Jurkat, Clone E6-1 (cell line): ENCODE data around the gene PRDM16.

ENCODE experiments used
- DNase-seq: peaks from one replicate; pipeline ENCODE4 v3.0.0-alpha.2; 2011; ENCODE audit warnings: low read depth, low spot score
- H3K4me3 ChIP-seq: 2 replicates; pipeline ENCODE4 v1.5.1; 2011; ENCODE audit warnings: mild to moderate bottlenecking, low read length, control low read depth, moderate library complexity

The PRDM16 gene

DNA sequence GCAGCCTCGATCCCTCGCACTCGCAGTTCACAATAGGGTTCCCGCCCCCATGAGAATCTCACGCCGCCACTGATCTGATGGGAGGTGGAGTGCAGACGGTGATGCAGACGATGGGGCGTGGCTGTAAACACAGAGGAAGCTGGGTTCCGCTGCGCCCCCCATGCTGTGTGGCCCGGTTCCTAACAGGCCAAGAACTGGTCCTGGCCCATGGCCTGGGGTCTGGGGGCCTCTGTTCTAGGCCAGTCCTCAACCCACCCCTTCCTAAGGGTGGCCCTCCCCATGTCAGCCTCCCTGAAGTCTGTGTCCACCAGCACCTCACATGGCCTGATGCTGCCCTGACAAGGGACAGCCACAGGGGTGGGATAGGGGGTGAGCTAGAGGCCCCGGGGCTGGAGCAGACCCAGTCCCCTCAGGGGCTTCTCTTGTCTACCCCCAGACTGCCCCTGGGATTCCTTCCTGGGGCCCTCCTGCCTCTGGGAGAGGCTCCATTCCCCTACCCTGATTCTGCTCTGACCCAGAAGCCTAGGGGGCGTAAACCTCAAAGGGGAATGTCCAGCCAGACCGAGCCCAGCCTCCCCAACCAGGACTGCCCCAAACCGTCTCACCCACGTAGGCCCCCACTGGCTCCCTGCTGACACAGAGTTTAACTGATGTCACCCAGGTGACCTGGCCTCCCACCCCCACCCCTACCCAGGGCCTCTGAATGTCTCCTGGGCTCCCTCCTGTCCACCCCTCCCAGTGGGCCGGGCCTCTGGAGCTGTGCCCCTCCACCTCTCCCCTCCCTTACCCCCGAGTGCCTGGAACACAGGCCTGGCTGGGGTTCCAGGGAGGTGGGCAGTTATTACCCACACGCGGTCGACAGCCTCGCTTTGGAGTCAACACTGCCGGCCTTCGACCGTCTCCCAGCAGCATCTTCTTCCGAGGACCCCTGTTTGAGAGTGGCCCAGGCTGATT lies 370.6 kb downstream of the PRDM16 start:
- no peak overlapping the region for H3K4me3 ChIP-seq
- no peak for DNase-seq

DNA sequence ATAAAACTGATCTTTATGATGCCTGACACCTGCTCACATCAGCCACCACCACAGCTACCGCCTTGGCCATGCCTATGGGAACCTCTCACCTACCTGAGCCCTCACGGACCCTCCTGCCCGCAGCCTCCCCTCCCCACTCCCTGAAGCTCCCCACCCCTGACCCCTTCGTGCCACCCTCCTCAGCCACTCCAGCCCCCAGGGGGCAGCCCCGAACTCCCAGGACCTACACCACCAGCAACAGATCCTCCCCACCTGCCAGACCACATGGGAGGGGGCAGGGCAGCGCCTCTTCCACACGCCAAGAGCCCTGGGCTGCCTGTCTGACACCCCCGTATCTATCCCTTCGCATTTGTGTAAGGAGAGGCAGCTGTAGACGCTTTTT lies 371.3 kb downstream of the PRDM16 start:
- no peak overlapping the region for H3K4me3 ChIP-seq
- no peak for DNase-seq

DNA sequence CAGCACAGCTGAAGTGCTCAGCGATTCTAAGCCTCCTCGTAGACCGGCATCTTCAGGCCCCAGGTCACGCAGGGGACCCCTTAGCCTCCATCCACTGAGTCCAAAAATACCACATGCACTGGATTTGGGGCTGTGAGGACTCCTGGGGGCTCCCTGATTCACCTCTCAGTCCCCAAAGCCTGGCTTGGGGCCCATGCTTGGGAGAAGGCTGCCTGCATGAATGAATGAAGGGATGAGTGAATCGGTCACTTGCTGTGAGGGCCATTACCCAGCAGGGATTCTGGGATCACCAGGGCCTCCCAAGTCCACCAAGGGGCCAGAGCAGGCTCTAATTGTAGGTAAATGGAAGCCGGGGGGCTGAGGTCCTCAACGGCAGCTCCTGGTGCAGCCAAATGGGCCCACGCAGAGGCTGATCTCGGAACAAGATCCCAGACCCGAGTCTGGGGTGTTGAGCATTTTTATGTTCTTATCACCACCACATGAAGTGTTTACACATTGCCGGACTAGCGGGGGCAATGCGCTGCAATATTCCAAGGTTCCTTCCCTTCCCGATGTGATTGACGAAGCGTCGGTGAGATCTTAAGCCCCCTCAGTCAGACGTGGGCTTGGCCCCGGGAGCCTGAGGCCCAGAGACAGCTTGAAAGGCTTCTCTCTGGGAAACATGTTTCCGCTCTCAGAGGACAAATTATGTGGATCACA lies 371.9 kb downstream of the PRDM16 start:
- H3K4me3 ChIP-seq = no peak overlapping the region

DNA sequence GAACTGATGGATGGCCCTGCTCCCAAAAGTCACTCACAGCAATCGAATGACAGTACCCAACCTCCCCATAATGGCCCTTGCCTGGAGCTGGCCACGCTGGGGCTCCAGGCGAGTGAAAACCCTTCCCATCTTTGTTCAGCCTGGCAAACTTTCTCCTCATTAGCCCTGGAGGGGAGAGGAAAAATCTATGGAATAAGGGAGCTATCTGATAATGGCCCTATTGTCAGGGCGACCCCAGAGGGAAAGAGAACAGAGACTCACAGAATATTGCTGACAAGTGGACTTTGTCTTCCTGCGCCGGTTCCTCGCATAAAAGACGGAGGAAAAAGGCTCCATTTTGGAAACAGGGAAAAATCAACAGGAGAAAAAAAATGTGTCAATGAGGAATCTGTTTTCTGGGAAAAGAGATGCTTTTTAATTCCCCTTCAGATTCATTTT lies 372.4 kb downstream of the PRDM16 start:
- no peak overlapping the region for H3K4me3 ChIP-seq
- no peak for DNase-seq

More for the DNA sequence above, 371.9 kb downstream of the PRDM16 start:
- no peak for DNase-seq

DNA sequence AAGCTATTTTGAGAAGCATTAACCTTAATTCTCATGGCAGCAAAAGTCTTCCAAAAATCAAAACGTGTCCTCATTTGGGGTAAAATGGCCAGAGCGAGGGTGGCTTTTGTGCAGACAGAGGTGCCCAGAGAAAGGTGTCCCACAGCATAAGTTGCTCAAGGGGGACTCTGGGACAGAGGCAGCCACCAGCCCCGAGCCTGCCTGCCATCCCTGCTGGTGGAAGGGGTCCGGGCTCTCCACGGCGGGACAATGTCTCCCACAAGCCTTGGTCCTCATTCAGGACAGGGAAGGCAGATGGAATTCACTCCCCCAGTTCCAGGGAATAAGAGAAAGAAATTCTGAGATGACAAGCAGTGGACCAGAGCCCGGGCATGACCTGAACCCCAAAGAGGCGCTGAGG lies 372.9 kb downstream of the PRDM16 start:
- no peak for DNase-seq
- no peak overlapping the region for H3K4me3 ChIP-seq

DNA sequence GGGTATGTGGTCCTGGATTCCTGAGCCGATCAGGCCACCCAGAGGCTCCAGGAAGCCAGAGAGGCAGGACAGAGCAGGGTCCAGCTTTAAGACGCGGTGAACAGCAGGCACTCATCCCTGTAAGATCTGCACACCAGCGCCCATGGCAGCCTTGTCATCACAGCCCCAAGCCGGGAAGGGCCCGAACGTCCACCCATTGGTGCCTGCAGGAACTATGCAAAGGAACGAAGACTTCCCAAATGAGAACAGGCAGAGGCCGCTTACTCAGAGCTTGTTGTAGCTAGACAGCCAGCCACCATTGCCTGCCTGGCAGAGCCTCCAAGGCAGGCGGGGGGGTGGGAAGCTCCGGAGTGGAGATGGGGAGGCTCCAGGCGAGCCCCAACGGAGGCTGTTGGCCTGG lies 373.3 kb downstream of the PRDM16 start:
- DNase-seq = no peak
- H3K4me3 ChIP-seq = no peak overlapping the region

DNA sequence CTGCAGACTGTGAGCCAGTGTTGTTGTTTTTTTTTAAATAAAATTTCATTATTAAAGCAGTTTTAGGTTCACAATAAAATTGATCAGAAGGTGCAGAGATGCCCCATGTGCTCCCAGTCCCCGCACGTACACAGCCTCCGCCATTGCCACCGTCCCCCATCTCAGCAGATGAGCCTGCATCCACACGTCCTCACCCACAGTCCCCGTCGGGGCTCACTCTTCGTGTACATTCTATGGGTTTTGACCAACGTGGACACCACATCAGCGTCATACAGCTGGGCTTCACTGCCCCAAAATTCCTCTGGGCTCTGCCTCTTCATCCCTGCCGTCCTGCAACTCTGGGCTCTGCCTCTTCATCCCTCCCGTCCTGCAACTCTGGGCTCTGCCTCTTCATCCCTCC lies 373.9 kb downstream of the PRDM16 start:
- no peak overlapping the region for H3K4me3 ChIP-seq

DNA sequence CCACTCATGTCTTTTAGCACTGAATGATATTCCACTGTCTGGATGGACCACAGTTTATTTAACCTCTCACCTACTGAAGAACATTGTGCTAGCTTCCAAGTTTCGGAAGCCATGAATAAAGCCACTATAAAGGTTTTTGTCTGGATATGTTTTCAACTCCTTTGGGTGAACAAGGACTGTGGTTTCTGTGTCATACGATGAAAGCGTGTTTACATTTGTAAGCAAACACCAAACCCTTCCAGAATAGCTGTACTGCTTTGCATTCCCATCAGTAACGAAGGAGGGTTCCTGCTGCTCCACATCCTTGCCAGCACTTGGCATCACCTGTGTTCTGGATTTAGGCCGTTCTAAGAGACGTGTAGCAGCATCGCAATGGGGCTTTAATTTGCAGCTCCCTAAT lies 374.8 kb downstream of the PRDM16 start:
- no peak overlapping the region for H3K4me3 ChIP-seq
- no peak for DNase-seq

More for the DNA sequence above, 373.9 kb downstream of the PRDM16 start:
- no peak for DNase-seq

DNA sequence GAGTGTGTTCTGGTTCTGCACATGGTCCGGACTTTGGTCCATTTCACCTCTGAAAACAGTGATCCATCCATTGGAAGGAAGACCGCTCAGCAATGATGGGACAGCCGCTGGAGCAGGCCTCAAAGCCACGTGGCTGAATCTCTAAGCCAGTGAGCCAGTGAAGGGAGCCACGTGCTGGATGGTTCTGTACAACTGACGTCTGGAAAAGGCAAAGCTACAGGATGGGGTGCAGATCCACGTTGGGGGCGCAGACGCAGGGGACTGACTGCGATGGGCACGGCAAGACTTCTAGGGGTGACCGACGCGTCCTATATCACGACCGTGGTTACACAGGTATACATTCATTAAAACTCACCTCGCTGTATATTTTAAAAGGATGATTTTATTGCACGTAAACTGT lies 375.3 kb downstream of the PRDM16 start:
- no peak for DNase-seq
- no peak overlapping the region for H3K4me3 ChIP-seq

DNA sequence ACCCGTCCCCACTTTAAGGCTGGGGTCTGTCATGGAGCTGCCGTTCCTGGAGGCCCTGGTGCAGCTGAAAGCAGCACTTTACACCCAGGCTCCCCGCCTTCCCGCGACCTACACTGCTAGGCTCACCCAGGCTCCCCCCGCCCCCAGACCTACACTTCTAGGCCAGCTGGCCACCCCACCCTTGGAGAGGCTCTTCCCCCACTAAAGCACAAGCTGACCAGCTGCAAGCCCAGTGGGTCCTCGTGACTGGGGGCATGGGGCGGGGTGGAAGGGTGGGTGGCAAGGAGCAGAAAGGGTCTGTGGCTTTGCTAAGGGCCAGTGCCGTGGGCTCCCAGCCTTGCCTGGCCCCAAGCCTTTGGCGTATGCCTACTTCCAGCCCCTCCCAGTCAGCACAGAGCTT lies 375.7 kb downstream of the PRDM16 start:
- H3K4me3 ChIP-seq = no peak overlapping the region
- DNase-seq = no peak

DNA sequence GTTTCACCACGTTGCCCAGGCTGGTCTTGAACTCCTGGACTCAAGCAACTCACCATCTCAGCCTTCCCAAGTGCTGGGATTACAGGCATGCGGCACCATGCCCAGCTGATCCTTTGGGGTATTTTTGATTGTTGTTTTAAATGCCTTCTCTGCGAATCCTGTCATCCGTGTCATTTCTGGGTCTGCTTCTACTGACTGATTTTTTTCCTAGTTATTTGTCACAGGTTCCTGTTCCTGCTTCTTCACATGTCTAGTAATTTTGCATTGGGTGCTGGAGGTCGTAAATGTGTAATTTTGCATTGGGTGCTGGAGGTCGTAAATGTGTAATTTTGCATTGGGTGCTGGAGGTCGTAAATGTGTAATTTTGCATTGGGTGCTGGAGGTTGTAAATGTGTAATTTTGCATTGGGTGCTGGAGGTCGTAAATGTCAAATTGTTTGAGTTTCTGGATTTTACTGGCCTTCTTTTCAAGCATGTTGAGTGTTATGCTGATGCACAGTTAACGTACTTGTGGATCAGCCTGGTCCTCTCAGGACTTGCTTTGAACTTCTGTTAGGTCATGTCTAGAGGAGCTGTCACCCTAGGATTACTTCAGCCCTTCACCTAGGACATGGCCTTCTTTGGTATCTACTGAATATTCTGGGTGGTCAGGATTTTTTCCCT lies 381.3 kb downstream of the PRDM16 start:
- DNase-seq = no peak
- no peak overlapping the region for H3K4me3 ChIP-seq

DNA sequence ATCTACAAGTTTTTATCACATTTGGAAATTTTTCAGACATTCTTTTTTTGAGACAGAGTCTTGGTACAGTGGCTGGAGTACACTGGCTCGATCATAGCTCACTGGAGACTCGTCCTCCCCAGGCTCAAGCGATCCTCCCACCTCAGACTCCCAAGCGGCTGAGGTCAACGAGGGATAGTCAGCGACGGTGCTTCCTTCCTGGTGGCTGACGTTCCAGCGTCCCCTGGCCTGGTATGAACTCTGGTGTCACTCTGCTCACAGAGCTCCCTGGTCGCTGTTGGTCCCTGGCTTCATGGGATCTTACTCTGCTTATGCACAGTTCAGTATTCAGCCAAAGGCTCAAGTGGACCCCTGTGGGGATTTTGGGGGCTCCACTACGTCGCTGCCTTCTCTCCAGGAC lies 382.0 kb downstream of the PRDM16 start:
- H3K4me3 ChIP-seq = no peak overlapping the region
- DNase-seq = no peak

DNA sequence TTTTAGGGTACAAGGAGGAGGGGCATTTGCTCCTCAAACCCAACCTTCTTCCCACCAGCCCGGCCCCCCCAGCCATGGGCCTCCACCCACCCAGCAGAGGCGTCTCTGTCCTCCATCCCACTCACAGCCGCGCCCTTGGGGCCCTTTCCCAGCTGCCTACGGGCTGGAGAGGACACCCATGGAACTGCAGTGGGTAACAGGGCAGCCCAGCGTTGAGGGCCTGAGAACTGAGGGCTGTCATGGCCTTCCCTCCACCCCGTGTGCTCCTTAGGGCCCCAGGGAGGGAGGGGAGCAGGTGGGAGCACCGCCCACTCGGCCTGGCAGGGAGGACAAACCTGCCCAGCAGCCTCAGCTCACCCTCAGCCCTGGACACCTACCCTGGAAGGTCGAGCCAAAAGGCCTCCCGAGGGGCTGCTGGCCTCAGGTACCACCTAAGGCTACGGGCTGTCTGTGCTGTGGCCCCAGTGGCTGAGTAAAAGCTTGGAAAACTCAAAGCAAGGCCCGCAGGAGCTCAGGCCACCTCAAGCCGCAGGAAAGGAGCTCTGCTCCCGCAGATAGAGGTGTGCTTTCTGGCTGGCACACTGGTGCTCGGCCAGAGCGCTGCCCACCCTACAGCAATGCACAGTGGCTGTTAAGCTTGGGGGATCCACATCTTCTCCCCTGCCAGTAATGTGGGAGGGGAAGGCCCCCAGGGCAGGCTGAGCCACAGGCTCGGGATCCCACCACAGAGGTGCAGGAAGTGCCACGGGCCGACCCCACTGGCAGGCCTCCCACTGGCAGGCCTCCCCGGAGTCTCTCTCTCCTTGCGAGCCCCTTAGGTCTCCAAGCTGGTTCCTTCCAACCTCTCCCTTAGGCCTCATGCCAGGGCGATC lies 383.2 kb downstream of the PRDM16 start:
- no peak overlapping the region for H3K4me3 ChIP-seq
- no peak for DNase-seq

DNA sequence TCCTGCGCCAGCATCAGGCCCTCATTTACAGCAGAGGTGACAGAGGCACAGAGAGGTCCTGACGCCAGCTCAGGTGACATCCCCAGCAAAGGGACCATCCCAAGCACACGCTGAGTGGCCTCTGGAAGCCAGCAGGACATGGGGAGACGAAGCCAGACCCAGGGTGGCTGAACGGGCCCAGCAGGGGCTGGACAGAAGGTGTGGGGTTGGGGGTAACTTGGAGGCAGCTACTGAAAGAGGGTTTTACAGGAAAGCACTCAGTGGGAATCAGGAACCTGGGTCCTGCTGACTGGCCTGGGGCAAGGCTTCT lies 383.8 kb downstream of the PRDM16 start:
- DNase-seq = no peak
- H3K4me3 ChIP-seq = no peak overlapping the region

DNA sequence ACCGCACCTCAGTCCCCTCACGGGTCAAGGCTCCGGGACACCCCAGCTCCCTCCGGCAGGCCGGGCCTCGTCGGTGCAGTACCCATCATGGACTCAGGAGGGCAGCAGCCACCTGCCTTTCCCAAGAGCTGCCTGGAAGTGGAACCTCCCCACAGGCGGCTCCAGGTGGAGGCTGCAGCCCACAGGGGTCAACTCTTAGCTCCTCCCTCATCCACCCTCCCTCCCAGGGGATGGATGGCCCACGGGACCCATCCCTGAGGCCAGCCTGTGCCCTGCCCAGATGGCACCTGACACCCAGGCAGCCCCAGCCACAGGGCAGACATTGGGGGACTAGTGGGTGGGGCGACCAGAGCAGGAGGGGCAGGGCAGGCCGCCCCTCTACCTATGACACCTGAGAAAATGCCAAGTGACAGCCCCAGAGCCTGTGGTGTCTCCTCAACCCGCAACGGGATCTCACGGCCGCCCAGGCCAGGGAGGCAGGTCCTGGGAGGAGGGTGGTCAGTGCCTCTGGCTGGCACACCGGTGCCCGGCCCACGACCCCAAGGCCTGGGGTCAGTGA lies 384.3 kb downstream of the PRDM16 start:
- peak; percentile 29 for DNase-seq
- H3K4me3 ChIP-seq = no peak overlapping the region

DNA sequence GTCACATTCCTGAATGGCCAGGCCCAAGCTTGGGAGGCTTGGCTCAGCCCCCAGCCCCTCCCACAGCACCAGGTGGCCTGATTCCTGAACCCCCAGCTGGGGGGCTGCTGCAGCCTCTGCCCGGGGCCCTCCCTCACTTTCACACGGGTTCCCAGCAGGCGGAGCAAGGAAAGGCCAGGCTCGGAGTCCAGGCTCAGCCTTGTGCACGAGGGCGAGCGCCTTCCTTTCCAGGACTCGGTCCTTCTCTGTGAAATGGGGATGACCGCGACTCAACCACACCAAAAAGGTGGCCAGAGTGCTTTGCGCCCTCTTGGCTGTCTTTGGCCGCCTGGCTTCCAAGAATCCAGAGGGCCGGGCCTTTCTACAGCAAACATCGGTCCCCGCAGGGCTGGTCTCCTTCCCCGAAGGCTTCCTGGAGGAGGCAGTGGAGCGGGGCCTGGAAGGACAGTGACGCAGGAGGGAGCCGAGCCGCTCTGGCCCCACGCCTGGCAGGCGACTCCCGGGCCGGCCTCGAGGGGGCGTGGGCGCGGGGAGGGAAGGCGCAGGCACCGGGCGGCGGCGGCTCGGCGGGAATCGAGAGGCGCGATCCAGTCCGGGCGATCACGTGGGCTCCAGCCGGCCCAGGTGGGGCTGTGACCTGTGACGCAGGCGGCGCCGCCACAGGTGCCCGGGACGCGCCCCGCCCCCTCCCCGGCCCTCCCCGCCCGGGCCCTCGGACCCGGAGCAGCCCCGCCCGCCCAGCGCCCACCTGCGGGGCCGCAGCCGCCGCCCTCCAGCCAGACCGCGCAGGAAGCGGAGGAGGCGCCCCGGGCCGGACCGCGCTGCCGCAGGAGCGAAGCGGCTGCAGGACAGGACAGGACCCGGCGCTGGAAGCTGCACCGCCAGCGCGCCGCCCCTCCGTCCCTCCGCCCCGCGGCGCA lies 385.1 kb downstream of the PRDM16 start, which contains the start of gene ARHGEF16:
TSS of gene ARHGEF16 (plus strand) at position 775 of the 920 bp plus-strand sequence. CDS start 8,420 bp downstream, outside the sequence.
- no peak for DNase-seq
- peak within 1 kb of the TSS; percentile 22; the same call in 1 of the 2 replicates for H3K4me3 ChIP-seq

DNA sequence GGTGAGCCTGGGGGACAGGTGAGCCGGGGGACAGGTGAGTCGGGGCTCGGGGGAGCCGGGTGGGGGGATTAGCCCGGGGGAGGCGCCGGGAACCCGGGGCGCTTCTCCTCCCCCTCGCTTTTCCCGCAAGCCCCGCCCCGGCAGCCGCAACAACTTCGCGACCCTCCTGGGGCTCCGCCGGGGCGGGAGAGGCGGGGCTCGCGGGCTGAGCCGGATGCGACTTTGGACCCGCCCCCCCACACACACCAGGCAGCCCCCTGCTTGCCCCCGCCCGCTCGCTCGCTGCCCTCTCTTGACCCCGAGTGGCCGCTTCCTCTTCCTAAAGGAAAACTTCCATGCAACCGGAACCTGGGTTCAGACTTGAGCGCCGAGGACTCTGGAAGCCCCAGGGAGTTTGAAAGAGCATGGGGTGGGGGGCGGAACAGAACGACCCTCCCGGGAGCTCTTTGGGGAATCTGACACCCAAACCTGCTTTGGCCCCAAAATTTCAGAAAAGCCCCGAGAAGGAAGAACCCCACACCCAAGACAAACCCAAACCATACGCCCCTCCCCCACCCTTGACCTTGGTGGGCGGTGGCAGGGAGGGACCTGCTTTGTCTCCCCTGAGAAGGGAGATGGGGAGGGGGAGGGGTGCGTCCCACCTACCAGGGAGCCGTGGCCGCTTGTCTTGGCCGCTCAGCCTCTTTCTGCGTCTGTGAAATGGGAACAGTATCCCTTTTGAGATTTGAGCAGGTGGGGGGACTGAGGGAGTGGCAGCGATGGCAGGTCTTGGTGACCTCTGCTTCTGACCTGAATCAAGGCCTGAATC lies 386.0 kb downstream of the PRDM16 start:
- no peak for DNase-seq
- peak overlapping the region; percentile 22; the same call in 1 of the 2 replicates for H3K4me3 ChIP-seq
